GM21447 (cell line): ENCODE results near the gene ANTXR2.
"Not testable (repeated sequence)": the region's sequence is repeated elsewhere in the genome, so short reads cannot be mapped to it uniquely, and the experiment has no call there.

Experiments used
- ATAC-seq: cut with Tn5 transposase; IDR thresholded peaks from one replicate; pipeline ENCODE4 v1.9.1; 2021; ENCODE audit not compliant: unreplicated experiment

Gene ANTXR2

DNA sequence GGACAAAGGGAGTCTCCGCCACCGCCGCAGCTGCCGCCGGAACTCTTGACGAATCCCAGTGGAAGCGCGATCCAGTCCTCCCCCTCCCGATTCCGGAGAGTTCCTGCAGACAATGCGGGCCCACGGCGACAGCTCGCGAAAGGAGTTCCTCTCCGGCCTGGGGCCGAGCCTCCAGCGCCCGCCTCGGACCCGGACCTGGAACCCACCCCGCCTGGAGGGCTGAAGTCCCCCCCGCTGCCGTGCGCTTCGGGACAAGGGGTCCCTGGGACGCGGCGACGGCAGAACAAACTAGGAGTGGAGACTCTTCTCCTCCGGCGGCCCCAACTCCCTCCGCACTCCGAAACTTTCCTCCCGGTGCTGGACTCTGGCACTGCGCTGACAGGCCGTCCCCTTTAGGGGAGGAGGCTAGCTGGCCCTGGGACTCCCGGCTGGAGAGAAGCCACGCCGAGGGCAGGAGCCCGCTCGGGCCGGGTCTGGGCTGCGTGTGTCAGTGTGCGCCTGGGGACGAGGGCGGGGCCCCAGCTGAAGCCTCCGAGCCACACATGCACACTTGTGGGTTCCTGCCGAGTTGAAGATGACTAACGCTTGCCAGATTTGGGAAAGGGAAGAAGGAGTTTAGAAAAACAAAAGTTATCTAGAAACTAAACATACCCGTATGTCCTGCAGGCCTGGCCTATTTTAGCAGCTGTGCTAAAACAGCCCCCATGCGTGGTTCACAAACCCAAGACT, at the start of gene ANTXR2:
Gene ANTXR2 (minus strand): TSS at position 486 of the 729 bp plus-strand sequence. CDS start 669 bp downstream, outside the sequence.
- ATAC-seq = peak; percentile 56

DNA sequence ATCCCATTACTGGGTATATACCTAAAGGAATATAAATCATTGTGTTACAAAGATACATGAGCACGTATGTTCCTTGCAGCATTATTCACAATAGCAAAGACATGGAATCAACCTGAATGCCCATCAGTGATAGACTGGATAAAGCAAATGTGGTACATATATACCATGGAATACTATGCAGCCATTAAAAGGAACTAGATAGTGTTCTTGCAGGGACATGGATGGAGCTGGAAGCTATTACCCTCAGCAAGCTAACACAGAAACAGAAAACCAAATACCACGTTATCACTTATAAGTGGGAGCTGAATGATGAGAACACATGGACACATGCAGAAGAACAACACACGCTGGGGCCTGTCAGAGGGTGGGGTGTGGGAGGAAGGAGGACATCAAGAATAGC, 48.8 kb upstream of the ANTXR2 start:
- ATAC-seq = not testable (repeated sequence)

GRCh38 chr4:80119620-80120019, 46.6 kb upstream of the ANTXR2 start:
- ATAC-seq = not testable (repeated sequence)

DNA sequence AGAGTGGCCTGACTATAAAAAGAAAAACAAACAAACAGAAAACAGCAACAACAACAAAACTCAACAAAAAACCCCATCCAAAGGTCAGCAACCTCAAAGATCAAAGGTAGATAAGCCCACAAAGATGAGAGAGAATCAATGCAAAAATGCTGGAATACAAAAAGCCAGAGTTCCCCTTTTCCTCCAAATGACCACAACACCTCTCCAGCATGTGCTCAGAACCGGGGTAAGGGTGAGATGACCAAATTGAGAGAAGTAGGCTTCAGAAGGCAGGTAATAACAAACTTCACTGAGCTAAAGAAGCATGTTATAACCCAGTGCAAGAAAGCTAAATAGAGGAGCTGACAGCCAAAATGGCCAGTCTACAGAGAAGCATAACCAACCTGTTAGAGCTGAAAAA, 43.5 kb upstream of the ANTXR2 start:
- no peak for ATAC-seq

GRCh38 chr4:80115368-80116181, 42.5 kb upstream of the ANTXR2 start:
- no peak for ATAC-seq

DNA sequence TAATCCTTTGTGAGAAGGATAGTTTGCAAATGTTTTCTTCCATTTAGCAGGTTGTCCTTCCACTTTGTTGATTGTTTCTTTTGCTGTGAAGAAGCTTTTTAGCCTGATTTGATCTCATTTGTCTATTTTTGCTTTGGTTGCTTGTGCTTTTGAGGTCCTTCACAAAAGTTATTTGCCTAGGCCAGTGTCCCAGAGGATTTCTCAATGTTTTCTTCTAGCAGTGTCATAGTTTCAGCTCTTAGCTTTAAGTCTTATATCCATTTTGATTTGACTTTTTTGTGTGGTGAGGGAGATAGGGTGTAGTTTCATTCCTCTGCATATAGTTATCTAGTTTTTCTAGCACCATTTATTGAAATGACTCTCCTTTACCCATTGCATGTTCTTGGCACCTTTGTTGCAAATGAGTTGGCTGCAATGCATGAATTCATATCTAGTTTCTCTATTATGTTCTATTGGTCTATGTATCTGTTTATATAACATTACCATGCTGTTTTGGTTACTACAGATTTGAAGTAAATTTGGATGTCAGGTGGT, 41.8 kb upstream of the ANTXR2 start:
- no peak for ATAC-seq

DNA sequence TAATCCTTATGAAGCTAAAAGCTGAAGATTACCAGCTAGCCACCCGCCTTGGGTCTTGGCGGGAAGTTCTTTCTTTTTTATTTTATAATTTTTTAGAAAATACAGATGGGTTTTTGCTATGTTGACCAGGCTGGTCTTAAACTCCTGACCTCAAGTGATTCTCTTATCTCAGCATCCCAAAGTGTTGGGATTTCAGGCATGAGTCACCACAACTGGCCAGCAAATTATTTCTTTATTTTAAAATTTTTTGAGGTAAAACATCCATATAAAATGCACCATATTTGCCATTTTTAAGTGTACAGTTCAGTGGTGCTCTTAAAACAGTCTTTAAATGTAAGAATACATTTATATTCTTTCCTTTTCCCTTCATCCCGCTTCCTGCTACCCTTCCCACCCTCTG, 40.6 kb upstream of the ANTXR2 start:
- no peak for ATAC-seq

DNA sequence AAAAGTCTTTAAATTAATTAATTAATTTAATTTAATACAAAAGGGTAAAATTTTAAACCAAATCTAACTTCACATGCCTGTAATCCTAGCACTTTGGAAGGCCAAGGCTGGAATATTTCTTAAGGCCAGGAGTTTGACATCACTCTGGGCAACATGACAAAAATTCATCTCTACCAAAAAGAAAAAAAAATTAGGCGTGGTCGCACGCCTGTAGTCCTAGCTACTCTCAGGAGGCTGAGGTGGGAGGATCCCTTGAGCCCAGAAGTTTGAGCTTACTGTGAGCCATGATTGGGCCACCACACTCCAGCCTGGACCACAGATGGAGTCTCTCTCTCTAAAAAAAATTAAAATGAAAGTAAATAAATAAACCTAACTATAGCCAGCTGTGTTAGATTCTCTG, 39.2 kb upstream of the ANTXR2 start:
- ATAC-seq = no peak

DNA sequence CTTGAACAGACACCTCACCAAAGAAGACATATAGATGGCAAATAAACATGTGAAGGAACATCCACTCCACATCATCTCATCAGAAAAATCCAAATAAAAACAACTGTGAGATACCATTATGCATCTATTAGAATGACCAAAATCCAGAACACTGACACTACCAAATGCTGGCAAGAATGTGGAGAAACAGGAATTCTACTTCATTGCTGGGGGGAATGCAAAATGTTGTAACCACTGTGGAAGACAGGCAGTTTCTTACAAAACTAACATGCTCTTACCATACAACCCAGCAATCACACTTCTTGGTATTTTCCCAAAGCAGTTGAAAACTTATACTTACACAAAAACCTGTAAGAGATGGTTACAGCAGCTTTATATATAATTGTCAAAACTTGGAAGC, 38.2 kb upstream of the ANTXR2 start:
- no peak for ATAC-seq

- ATAC-seq = no peak
These were observed 34.3 kb upstream of the ANTXR2 start for GRCh38 chr4:80107374-80107773.

DNA sequence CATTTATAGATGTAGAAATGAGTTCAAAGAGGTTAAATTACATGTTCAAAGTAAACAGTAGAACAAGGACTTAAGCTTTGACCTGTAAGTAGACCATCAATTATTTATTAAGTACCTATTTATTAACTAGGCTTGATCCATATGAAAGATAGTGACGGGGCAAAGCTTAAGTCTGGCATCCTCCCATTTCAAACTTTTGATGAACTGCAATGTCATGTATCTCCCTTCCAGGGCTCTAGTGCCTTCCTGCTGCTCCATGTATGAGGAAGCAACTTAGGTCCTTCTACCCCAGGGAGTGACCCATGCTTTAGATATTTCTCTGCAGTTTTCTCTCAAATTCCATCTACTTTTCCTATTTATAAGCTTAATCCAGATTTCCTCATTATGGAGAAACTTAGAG, 31.9 kb upstream of the ANTXR2 start:
- no peak for ATAC-seq

DNA sequence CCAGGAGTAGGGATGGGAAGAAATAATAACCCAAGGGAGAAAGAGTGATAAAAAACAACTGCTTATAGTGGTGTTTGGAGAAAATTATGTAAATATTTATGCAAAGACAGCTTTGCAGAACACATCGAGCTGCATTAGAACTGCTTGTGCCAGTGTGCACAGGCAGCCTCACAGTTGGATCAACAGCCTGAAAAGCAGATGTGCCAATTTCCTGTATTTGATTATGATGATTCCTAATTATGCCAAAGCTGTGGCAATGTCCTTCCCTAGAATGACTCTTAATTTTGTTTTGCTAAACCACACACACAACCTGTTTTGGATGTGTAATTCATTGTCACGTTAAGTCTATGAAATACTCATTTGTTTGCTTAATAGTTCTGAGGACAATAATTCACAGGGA, 30.6 kb upstream of the ANTXR2 start:
- no peak for ATAC-seq

GRCh38 chr4:80101792-80102116, 28.7 kb upstream of the ANTXR2 start:
- no peak for ATAC-seq

- no peak for ATAC-seq
These were observed 28.2 kb upstream of the ANTXR2 start for GRCh38 chr4:80101071-80101791.

- no peak for ATAC-seq
These were observed 26.6 kb upstream of the ANTXR2 start for GRCh38 chr4:80099671-80100070.

- ATAC-seq = no peak
These were observed 25.6 kb upstream of the ANTXR2 start for GRCh38 chr4:80098635-80099034.

GRCh38 chr4:80097400-80098177, 24.6 kb upstream of the ANTXR2 start:
- no peak for ATAC-seq

GRCh38 chr4:80096175-80096850, 23.3 kb upstream of the ANTXR2 start:
- ATAC-seq = no peak

DNA sequence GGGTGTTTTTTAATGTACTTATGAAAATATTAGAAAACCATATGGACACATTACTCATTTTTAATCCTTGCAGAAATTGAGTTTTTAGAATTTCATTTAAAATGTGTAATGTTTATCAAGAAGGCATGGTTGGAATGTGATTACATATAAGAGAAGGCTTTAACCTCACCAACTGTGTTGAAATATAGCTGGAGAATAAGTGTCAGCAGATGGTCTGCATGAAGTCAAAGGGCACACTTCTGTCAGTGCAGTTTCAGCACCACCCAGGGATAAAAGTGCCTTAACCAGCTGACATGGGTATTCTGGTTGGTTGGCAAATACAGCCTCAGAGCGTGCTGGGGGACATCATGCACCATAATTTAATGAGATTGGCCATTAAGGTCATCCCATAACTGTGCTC, 21.2 kb upstream of the ANTXR2 start:
- no peak for ATAC-seq

DNA sequence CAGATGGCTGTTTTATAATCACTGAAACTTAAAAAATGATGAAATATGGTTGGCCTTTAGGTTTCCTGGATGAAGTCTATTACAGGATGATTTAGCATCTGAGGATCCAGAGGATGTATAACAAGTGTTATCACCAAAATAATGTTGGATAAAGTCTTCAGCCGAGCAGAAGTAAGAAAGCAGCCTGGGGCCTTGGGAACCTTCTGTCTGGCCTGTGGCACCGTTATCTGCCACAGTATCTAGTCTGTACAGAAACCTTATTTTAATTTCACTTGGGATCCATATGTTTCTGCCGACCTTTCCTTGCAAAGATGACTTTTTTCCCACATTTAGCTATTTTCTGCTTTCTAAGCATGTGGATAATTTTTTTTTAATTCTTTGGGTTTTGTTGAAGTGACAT, 20.5 kb upstream of the ANTXR2 start:
- ATAC-seq = no peak
